Activated CD8-positive, alpha-beta memory T cell treated with anti-CD3 and anti-CD28 coated beads, Interleukin-2, amount 10 ng/mL, durations not matched to agents 7 days and 5 days (primary cell): ENCODE measurements around the gene LOC101059915.
A peak's percentile ranks its signal among the peaks of the same experiment; 100 is the strongest.
"Not testable (repeated sequence)": the region's sequence is repeated elsewhere in the genome, so short reads cannot be mapped to it uniquely, and the experiment has no call there.

Experiments
- ATAC-seq: fragments of 150-1000 bp; cut with Tn5 transposase; one replicate; pipeline ENCODE4 v1.10.0; 2021; ENCODE audit warnings: moderate library complexity
- CTCF ChIA-PET: fragments of 350-600 bp; sonication (Branson Sonifier 250); formaldehyde crosslinking; loops from one replicate; lab custom pipeline; 2021; ENCODE audit warnings: antibody characterized with exemption; lab: Charles Lee
- DNase-seq: peaks from one replicate; pipeline ENCODE4 v3.0.0-alpha.2; 2020
- H3K27ac Mint-ChIP-seq: one replicate; pipeline ENCODE4 v1.8.0; 2021; ENCODE audit warnings: mild to moderate bottlenecking, mixed read lengths
- H3K27me3 Mint-ChIP-seq: one replicate; pipeline ENCODE4 v1.8.0; 2021; ENCODE audit warnings: mixed read lengths
- H3K36me3 Mint-ChIP-seq: one replicate; pipeline ENCODE4 v1.8.0; 2021; ENCODE audit warnings: mild to moderate bottlenecking, mixed read lengths
- H3K4me1 Mint-ChIP-seq: one replicate; pipeline ENCODE4 v1.8.0; 2021; ENCODE audit warnings: mixed read lengths
- H3K4me3 Mint-ChIP-seq: one replicate; pipeline ENCODE4 v1.8.0; 2021; ENCODE audit warnings: mild to moderate bottlenecking, moderate library complexity, mixed read lengths
- H3K9me3 Mint-ChIP-seq: one replicate; pipeline ENCODE4 v1.8.0; 2022; ENCODE audit warnings: low read depth, mixed read lengths

LOC101059915 gene

GRCh38 chrX:71627588-71628404, 39.5 kb upstream of the LOC101059915 start:
- Mint-ChIP-seq H3K27me3 (no peaks in the 10 kb centered on the region), H3K4me1 (peaks cover 30% of the 10 kb centered on the region), H3K36me3 (no peaks in the 10 kb centered on the region), H3K27ac (no peak overlapping the region), H3K4me3 (no peak overlapping the region), H3K9me3 (no peaks in the 10 kb centered on the region)
- ATAC-seq, result no peak
- DNase-seq, result no peak
- CTCF ChIA-PET, result no interaction called here

- DNase-seq (no peak), ATAC-seq (no peak)
- CTCF ChIA-PET, result no interaction called here
- no peak overlapping the region for H3K4me3 Mint-ChIP-seq
- H3K27me3 Mint-ChIP-seq, result no peaks in the 10 kb centered on the region
- no peaks in the 10 kb centered on the region for H3K36me3 Mint-ChIP-seq
- peaks cover 14% of the 10 kb centered on the region for H3K4me1 Mint-ChIP-seq
- H3K9me3 Mint-ChIP-seq, result no peaks in the 10 kb centered on the region
- no peak overlapping the region for H3K27ac Mint-ChIP-seq
These were observed 37.9 kb upstream of the LOC101059915 start for GRCh38 chrX:71629467-71629866.

- CTCF ChIA-PET, result interaction anchor here (0.6 kb wide), 1 partner anchor 20 kb away, joined by 3 read pairs; no protein-coding TSS in a partner anchor
These were observed 34.3 kb upstream of the LOC101059915 start for GRCh38 chrX:71632923-71633657.

GRCh38 chrX:71634366-71634765, 33.0 kb upstream of the LOC101059915 start:
- Mint-ChIP-seq H3K9me3 (no peaks in the 10 kb centered on the region), H3K4me3 (no peak overlapping the region), H3K27me3 (no peaks in the 10 kb centered on the region), H3K36me3 (peaks cover 1% of the 10 kb centered on the region), H3K4me1 (peaks cover 18% of the 10 kb centered on the region), H3K27ac (no peak overlapping the region)
- CTCF ChIA-PET, result interaction anchor here (0.7 kb wide), 2 partner anchors 9 to 12 kb away, joined by 3 read pairs; no protein-coding TSS in a partner anchor
- DNase-seq, result no peak
- ATAC-seq, result no peak

More at GRCh38 chrX:71632923-71633657, 34.3 kb upstream of the LOC101059915 start:
- peaks cover 1% of the 10 kb centered on the region for H3K36me3 Mint-ChIP-seq
- no peak for ATAC-seq
- DNase-seq, result no peak
- no peak overlapping the region for H3K4me3 Mint-ChIP-seq
- H3K9me3 Mint-ChIP-seq, result no peaks in the 10 kb centered on the region
- H3K27me3 Mint-ChIP-seq, result no peaks in the 10 kb centered on the region
- H3K4me1 Mint-ChIP-seq, result peaks cover 20% of the 10 kb centered on the region
- no peak overlapping the region for H3K27ac Mint-ChIP-seq

GRCh38 chrX:71636438-71637252, 30.7 kb upstream of the LOC101059915 start:
- Mint-ChIP-seq H3K4me3 (no peak overlapping the region), H3K4me1 (peaks cover 15% of the 10 kb centered on the region), H3K27ac (no peak overlapping the region), H3K36me3 (peaks cover 1% of the 10 kb centered on the region), H3K9me3 (no peaks in the 10 kb centered on the region), H3K27me3 (no peaks in the 10 kb centered on the region)
- CTCF ChIA-PET, result interaction anchor here (0.8 to 5.2 kb wide), 4 partner anchors 11 to 20 kb away, joined by 3 to 33 read pairs (median 5); partner anchors contain the start of gene CXCR3
- ATAC-seq (peak; percentile 68), DNase-seq (no peak)

GRCh38 chrX:71637253-71637618, 30.1 kb upstream of the LOC101059915 start:
- Mint-ChIP-seq H3K9me3 (no peaks in the 10 kb centered on the region), H3K36me3 (peaks cover 1% of the 10 kb centered on the region), H3K4me1 (peaks cover 15% of the 10 kb centered on the region), H3K27me3 (no peaks in the 10 kb centered on the region), H3K27ac (no peak overlapping the region), H3K4me3 (no peak overlapping the region)
- ATAC-seq, result peak; percentile 58
- CTCF ChIA-PET, result interaction anchor here (0.8 to 5.2 kb wide), 3 partner anchors 10 to 21 kb away, joined by 3 to 33 read pairs (median 7); partner anchors contain the start of gene CXCR3
- DNase-seq, result no peak

- no peak for DNase-seq
- H3K4me3 Mint-ChIP-seq, result no peak overlapping the region
- CTCF ChIA-PET, result interaction anchor here (0.7 to 5.2 kb wide), 2 partner anchors 15 to 22 kb away, joined by 4 to 33 read pairs; partner anchors contain the start of gene CXCR3
These were observed 29.5 kb upstream of the LOC101059915 start for GRCh38 chrX:71637848-71638247.

GRCh38 chrX:71638409-71638808, 28.9 kb upstream of the LOC101059915 start:
- Mint-ChIP-seq H3K27ac (no peak overlapping the region), H3K27me3 (no peaks in the 10 kb centered on the region), H3K4me3 (no peak overlapping the region), H3K9me3 (no peaks in the 10 kb centered on the region), H3K4me1 (peaks cover 15% of the 10 kb centered on the region), H3K36me3 (peaks cover 1% of the 10 kb centered on the region)
- ATAC-seq, result peak; percentile 41
- no peak for DNase-seq
- CTCF ChIA-PET, result interaction anchor here (0.7 to 5.2 kb wide), 3 partner anchors 12 to 22 kb away, joined by 4 to 33 read pairs (median 4); partner anchors contain the start of gene CXCR3

More at GRCh38 chrX:71637848-71638247, 29.5 kb upstream of the LOC101059915 start:
- Mint-ChIP-seq H3K9me3 (no peaks in the 10 kb centered on the region), H3K36me3 (peaks cover 1% of the 10 kb centered on the region), H3K4me1 (peaks cover 15% of the 10 kb centered on the region), H3K27me3 (no peaks in the 10 kb centered on the region), H3K27ac (no peak overlapping the region)
- ATAC-seq, result peak; percentile 57

GRCh38 chrX:71640002-71640401, 27.3 kb upstream of the LOC101059915 start:
- CTCF ChIA-PET, result interaction anchor here (5.2 kb wide), 1 partner anchor 24 kb away, joined by 33 read pairs; the partner anchor contains the start of gene CXCR3
- no peak for DNase-seq
- Mint-ChIP-seq H3K9me3 (no peaks in the 10 kb centered on the region), H3K4me1 (peaks cover 15% of the 10 kb centered on the region), H3K27ac (no peak overlapping the region), H3K36me3 (peaks cover 1% of the 10 kb centered on the region), H3K4me3 (no peak overlapping the region), H3K27me3 (no peaks in the 10 kb centered on the region)
- ATAC-seq, result no peak

GRCh38 chrX:71644406-71644805, 22.9 kb upstream of the LOC101059915 start:
- ATAC-seq, CTCF ChIA-PET, H3K27ac Mint-ChIP-seq, H3K9me3 Mint-ChIP-seq, H3K4me3 Mint-ChIP-seq, H3K27me3 Mint-ChIP-seq, H3K4me1 Mint-ChIP-seq, DNase-seq, H3K36me3 Mint-ChIP-seq: not testable (repeated sequence)

- Mint-ChIP-seq H3K9me3 (no peaks in the 10 kb centered on the region), H3K36me3 (no peaks in the 10 kb centered on the region), H3K4me3 (no peak overlapping the region), H3K27ac (peak overlapping the region; percentile 15), H3K4me1 (peaks cover 24% of the 10 kb centered on the region), H3K27me3 (no peaks in the 10 kb centered on the region)
- CTCF ChIA-PET, result interaction anchor here (0.9 to 2.0 kb wide), 5 partner anchors 11 to 114 kb away, joined by 3 to 7 read pairs (median 4); no protein-coding TSS in a partner anchor
- peak; percentile 54 for DNase-seq
- peak; percentile 90 for ATAC-seq
These were observed 16.9 kb upstream of the LOC101059915 start for GRCh38 chrX:71650333-71650969.

GRCh38 chrX:71652405-71652804, 14.9 kb upstream of the LOC101059915 start:
- no peaks in the 10 kb centered on the region for H3K36me3 Mint-ChIP-seq
- peak; percentile 69 for DNase-seq
- CTCF ChIA-PET, result interaction anchor here (0.7 to 2.2 kb wide), 17 partner anchors 9 to 475 kb away, joined by 3 to 14 read pairs (median 4); partner anchors contain the start of gene CXCR3
- no peaks in the 10 kb centered on the region for H3K9me3 Mint-ChIP-seq
- H3K27ac Mint-ChIP-seq, result no peak overlapping the region
- peaks cover 31% of the 10 kb centered on the region for H3K4me1 Mint-ChIP-seq
- H3K4me3 Mint-ChIP-seq, result no peak overlapping the region
- peak; percentile 61 for ATAC-seq
- H3K27me3 Mint-ChIP-seq, result peaks cover 13% of the 10 kb centered on the region
